ENCODE measurements around the gene FNDC1. TPM values are rescaled to one million over a fixed set of nuclear protein-coding genes. Genes with fewer than 3 reads are reported as not detected.

FNDC1 gene
- total RNA-seq, 4 donors from 2014 or later = 13.6 to 23.2 (median 15.1) TPM

- Histone ChIP-seq H3K27me3 (no peaks in the 10 kb centered on the region), H3K4me3 (replicated peaks in 1 of 3) (no peak overlapping the region), H3K9me3 (no peaks in the 10 kb centered on the region), H3K4me1 (no peaks in the 10 kb centered on the region), H3K36me3 (no peaks in the 10 kb centered on the region), H3K27ac (no peak overlapping the region)
- intact Hi-C loops (cut with DNase I) = no loop called here
- 83 to 88% methylated on average over 1 to 2 of the region's 2 CpGs for WGBS, 2 donors
- no peak for DNase-seq
- no peak for TF ChIP-seq CTCF (IDR thresholded peaks at IDR 0.05)
- no peak for TF ChIP-seq POLR2A (IDR thresholded peaks at IDR 0.05)
Observed at GRCh38 chr6:159299566-159299965, 130.4 kb downstream of the FNDC1 start.

GRCh38 chr6:159301277-159301676 lies 132.1 kb downstream of the FNDC1 start:
- Histone ChIP-seq H3K27me3 (no peaks in the 10 kb centered on the region), H3K36me3 (no peaks in the 10 kb centered on the region), H3K27ac (no peak overlapping the region), H3K9me3 (no peaks in the 10 kb centered on the region), H3K4me1 (no peaks in the 10 kb centered on the region), H3K4me3 (replicated peaks in 1 of 3) (no peak overlapping the region)
- TF ChIP-seq POLR2A (IDR thresholded peaks at IDR 0.05) (no peak), CTCF (IDR thresholded peaks at IDR 0.05) (no peak)
- WGBS, 2 donors = 93 to 94% methylated on average over 5 of the region's 5 CpGs
- no peak for DNase-seq
- intact Hi-C loops (cut with DNase I) = loop anchor here (10.0 kb wide), 1 partner anchor 126 kb away; no protein-coding TSS in a partner anchor

GRCh38 chr6:159301810-159302593 lies 132.8 kb downstream of the FNDC1 start:
- no peak for DNase-seq
- Histone ChIP-seq H3K27me3 (no peaks in the 10 kb centered on the region), H3K36me3 (no peaks in the 10 kb centered on the region), H3K4me3 (replicated peaks in 1 of 3) (no peak overlapping the region), H3K27ac (no peak overlapping the region), H3K4me1 (no peaks in the 10 kb centered on the region), H3K9me3 (no peaks in the 10 kb centered on the region)
- intact Hi-C loops (cut with DNase I) = loop anchor here (10.0 kb wide), 1 partner anchor 127 kb away; no protein-coding TSS in a partner anchor
- TF ChIP-seq POLR2A (IDR thresholded peaks at IDR 0.05) = no peak
- TF ChIP-seq CTCF (IDR thresholded peaks at IDR 0.05) = no peak
- WGBS, 2 donors = 88 to 90% methylated on average over 7 of the region's 7 CpGs

- H3K27me3 ChIP-seq = no peaks in the 10 kb centered on the region
- H3K9me3 ChIP-seq = no peaks in the 10 kb centered on the region
- no peaks in the 10 kb centered on the region for H3K36me3 ChIP-seq
- no peaks in the 10 kb centered on the region for H3K4me1 ChIP-seq
- TF ChIP-seq CTCF (IDR thresholded peaks at IDR 0.05) (no peak), POLR2A (IDR thresholded peaks at IDR 0.05) (no peak)
- intact Hi-C loops (cut with DNase I) = loop anchor here (10.0 kb wide), 1 partner anchor 128 kb away; no protein-coding TSS in a partner anchor
- no peak for DNase-seq
- 73 to 84% methylated on average over 5 of the region's 5 CpGs for WGBS, 2 donors
- H3K4me3 ChIP-seq (replicated peaks in 1 of 3) = no peak overlapping the region
- no peak overlapping the region for H3K27ac ChIP-seq
Observed at GRCh38 chr6:159302594-159302992, 133.4 kb downstream of the FNDC1 start.

- no peak for TF ChIP-seq CTCF (IDR thresholded peaks at IDR 0.05)
- no peak for TF ChIP-seq POLR2A (IDR thresholded peaks at IDR 0.05)
- H3K9me3 ChIP-seq = no peaks in the 10 kb centered on the region
- no peaks in the 10 kb centered on the region for H3K27me3 ChIP-seq
- intact Hi-C loops (cut with DNase I) = loop anchor here (10.0 kb wide), 1 partner anchor 128 kb away; no protein-coding TSS in a partner anchor
- DNase-seq = no peak
- no peak overlapping the region for H3K4me3 ChIP-seq (replicated peaks in 1 of 3)
- H3K36me3 ChIP-seq = no peaks in the 10 kb centered on the region
- 75 to 81% methylated on average over 2 of the region's 2 CpGs for WGBS, 2 donors
- no peaks in the 10 kb centered on the region for H3K4me1 ChIP-seq
- no peak overlapping the region for H3K27ac ChIP-seq
Observed at GRCh38 chr6:159303159-159303558, 134.0 kb downstream of the FNDC1 start.

Measured in thyroid gland (tissue), 4 donors.